ENCODE data around the gene OSM.
"Not testable (repeated sequence)": the region's sequence is repeated elsewhere in the genome, so short reads cannot be mapped to it uniquely, and the experiment has no call there.

Gene OSM

DNA sequence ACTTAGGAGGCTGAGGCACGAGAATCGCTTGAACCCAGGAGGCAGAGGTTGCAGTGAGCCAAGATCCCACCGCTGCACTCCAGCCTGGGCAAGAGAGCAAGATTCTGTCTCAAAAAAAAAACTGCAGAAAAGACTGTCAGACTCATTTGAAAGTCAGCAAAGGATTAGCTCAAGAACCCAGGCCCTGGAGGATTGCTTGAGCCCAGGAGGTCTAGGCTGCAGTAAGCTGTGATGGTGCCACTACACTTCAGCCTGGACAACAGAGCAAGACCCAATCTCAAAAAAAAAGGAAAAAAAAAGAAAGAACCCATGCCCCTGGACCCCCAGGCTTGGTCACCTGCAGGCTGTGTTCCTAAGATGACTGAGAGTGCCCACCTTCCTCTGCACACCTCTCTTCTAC is 36.3 kb downstream of the OSM start:
- no peak for DNase-seq (ENCODE audit: low read depth in 4 of 4, low spot score in 1 of 4)

DNA sequence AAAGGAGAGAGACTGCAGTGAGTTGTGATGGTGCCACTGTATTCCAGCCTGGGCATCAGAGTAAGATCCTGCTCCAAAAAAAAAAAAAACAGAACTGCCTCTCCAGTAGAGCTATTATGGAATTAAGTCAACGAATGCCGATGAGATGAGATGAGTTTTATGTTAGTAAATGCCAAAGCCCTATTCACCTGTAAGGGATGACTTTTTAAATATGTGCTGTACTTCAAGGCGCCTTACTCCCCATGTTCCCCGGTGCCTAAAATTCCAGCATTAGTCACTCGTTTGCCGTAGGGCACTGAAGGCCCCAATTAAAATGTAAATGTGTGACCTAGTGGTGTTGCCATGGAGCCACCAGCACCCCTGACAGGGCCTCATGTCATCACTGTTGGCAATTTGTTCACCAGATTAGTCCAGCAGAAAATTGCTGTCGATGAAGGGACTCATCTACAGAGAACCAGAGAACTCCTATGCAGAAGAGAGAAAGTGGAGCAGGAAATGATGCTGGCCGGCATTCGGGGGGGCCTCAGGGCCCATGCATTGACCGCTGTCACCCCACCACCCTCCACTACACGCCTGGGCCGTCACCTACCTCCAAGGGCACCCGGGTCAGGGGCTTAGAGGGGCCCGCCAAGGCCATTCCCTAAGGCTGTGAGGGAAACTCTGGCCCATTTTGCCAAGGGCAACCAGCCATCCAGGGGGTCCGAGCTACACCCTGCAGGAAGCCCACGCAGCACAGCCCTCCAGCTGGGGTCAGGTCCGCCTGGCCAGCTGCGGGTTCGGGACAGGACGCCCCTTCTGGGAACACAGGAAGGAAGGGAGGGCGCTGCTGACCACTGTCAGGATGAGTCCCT is 37.9 kb downstream of the OSM start:
- DNase-seq (ENCODE audit: low read depth in 4 of 4, low spot score in 1 of 4) = no peak

DNA sequence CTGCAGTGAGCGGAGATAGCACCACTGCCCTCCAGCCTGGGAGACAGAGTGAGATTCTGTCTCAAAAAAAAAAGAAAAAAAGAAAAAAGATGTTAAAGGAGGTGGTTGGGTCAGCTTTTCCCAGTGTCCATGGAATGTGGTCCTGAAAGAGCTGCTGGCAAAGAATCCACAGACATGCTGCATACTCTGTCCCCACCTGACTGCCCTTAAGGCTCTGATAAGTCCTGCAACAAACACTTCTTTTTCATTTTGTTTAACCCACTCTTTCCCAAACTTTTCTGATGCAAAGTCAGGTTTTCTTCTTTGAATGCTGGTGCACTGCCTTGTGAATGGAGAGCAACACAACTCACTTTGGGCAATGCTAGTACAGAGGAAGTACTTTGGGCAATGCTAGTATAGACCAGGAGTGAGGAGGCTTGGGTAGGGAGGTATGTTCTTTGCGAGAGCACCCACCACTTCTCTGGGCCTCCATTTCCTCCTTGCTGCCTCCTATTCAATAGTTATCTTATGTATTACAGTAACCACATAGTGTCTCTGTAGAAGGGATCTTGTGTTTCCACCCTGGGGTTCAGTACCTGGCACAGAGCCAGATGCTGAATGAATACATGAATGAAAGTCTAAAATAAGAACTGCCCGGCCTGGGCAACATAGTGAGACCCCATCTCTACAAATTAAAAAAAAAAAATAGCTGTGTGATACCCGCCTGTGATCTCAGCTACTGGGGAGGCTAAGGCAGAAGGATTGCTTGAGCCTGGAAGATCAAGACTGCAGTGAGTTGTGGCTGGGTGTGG is 39.0 kb downstream of the OSM start:
- no peak for DNase-seq (ENCODE audit: low read depth in 4 of 4, low spot score in 1 of 4)

DNA sequence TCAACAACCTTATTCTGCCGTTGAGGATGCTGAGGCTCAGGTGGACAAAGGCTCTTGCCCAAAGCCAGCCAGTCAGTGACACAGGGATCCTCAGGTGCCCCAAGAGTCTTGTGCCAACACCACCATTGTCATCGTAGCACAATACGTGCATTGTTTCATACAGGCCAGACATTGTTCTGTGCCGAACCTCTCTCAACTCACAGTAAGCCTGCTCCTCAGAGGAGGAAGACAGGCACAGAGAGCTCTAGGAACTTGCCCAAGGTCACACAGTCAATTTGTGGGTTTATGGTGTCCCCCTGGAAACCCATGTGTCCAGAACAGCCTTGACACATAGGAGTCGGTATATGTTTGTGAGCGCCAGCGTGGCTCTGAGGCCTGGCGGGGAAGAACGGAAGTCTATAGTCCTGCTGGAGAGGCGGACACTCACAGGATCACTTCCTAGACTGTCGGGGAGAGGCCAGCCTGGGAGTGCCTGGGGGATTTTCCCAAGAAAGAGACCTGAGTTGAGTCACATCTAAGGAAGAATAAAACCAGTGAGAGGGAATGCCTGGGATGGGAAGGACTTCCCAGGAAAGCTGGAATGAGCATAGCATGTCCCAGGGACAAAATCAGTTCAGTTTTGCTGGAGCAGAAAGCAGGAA is 40.3 kb downstream of the OSM start:
- no peak for DNase-seq (ENCODE audit: low read depth in 4 of 4, low spot score in 1 of 4)

DNA sequence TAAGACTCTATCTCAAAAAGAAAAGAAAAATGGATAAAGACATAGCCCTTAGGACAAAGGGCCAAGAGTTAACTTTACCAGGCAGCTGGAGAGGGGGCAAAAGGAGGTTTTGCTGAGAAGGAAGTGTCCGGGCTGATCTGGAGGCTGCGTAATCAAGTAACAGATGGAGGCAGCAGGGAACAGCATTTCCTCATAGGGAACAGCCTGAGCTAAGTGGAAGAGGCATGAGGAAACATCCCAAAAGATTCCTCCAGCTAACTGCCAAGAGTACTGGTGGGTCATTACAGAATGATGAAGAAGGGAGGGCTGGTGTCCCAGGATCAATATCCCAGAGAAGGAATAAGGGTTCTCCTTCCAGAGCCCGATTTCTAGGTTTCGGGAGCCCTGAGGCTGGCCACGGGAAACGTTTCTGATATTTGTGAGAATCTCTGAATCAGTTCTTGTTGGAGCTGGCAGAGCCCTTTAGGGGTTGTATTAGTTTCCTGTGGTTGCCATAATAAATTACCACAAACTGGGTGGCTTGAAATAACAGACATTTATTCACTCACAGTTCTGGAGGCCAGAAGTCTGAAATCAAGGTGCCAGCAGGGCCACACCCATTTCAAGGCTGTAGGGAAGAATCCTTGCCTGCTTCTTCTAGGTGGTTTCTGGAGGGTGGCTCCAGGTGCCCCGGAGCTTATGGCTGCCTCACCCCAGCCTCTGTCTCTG is 41.3 kb downstream of the OSM start:
- no peak for DNase-seq (ENCODE audit: low read depth in 4 of 4, low spot score in 1 of 4)

DNA sequence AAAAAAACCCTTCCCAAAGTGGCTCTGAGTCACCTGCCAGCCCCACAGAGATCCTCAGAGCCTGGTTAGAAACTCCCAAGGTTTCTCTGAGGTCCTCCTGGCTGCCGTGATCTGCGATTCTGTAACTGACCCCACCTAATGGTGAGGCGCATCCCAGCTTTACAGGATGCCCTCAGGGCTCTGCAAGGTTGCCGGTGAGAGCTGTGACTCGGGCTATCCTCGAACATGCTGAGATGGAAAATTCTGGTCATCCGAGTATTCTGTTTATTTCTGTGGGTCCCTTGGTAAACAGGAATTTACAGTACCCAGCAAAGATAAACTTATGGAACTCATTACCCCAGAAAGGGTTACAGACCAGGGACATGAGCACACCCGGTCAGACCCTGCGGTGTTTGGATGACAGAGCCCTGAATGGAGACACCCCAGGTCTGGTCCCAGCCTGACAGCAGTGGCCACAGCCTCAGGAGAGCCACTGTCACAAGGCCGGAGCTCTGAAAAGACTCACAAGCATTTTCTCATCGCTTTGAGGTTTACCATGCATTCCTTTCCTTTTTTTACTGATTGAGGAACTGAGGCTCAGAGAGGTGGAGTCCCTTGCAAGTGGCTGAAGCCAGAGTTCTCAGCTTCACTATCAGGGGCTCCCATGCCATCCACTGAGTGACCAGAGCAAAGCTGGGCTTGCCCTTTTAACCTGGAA is 42.3 kb downstream of the OSM start:
- DNase-seq (ENCODE audit: low read depth in 4 of 4, low spot score in 1 of 4) = no peak

DNA sequence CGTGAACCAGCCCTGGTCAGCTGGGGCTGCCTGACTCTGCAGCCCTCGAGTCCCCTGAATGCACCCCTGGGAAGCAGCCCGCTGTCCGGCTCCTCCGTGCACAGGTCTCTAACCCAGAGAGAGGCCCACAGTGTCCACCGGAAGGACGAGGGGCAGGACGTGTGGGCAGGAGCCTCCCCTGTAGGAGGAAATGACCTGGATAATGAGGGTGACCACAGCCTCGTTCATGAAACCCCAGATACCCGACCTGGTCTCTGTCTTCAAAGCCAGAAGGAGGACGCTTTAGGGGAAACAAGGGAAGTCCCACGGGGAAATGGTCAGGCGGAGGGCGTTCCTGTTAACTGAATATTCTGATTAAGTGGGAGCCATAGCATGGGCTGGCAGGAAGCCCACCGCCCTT is 43.3 kb downstream of the OSM start:
- no peak for DNase-seq (ENCODE audit: low read depth in 4 of 4, low spot score in 1 of 4)

DNA sequence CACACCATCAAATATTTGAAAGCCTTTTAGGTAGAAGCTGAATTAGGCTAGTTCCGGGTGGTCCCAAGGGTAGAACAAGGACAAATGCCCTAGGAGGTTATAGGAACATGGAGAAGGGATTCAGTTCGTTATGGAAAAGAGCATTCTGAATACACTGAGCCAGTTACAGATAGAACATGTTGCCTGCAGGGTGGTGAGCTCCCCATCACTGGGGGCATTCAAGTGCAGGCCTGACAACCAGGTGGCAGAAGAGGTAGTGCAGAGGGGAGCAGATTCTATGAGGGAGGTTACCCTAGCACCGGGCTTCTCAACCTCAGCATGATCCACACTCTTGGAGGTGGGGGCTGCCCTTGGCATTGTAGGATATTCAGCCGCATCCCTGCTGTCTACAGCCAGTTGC is 44.3 kb downstream of the OSM start:
- DNase-seq (ENCODE audit: low read depth in 4 of 4, low spot score in 1 of 4) = no peak

DNA sequence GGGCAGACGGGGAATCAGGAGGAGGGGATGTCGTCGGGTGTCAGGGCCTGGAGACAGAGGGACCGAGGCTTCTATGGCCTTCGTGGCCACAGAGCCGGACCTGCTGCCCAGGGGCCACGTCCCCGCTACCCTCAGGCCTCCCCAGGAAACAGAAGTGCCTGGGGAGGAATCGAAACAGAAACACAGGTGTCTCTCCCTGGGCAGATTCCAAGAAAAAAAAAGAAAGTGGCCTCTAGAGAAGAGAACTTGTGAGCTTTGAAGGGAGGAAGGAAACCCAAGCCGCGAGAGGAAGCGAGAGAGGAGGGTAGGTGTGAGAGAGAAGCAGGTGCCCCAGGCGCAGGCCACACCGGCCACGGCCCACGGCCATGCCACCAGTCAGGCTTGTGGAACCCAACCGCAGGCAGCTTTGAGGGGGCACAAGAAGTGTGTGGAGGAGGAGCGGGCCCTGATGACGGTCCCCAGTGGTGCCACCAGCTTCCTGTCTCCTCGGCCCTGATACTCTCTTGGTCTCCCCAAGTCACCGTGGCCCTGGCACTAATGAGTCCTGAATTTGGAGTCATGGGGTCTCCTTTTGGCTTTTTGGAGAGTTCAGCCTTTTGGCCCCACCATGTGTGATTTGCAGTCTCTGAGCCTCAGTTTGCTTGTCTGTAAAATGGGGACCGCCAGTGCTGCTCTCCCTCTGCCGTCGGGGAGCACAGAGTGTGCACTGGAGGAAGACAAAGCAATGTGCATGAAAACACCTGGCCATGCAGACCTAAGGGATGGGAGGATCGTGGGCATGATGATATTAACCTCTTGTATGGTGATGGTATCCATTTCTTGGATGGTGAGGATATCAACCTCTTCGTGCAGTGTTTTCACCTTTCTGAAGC is 45.3 kb downstream of the OSM start:
- no peak for DNase-seq (ENCODE audit: low read depth in 4 of 4, low spot score in 1 of 4)

DNA sequence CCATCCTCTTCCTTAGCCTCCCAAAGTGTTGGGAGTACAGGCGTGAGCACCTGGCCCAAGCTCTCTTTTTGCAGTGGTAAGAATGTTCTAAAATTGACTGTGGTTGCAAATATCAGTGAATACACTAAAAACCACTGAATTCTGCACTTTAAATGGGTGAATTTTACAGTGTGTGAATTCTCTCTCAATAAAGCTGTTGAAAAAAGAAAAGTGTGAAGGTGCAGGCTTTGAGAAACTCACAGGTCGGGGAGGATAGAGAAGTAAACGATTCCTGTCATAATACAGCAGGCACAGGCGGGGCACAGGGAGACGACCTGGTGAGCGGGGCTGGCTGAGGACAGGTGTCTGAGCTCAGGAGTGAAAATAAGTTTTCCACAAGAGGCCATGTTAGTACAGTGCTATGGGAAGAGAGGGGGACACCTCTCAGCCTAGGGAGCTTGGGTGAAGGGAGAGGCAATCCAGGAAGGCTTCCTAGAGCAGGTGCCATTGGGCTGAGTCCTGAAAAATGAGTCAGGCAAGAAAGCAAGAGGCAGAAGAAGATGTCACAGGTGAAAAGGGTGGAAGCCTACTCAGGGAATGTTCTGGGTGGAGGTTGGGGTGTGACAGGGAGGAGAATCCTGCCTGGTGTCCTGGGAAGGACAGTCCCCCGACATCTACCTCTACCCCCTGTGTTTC is 46.2 kb downstream of the OSM start:
- no peak for DNase-seq (ENCODE audit: low read depth in 4 of 4, low spot score in 1 of 4)

DNA sequence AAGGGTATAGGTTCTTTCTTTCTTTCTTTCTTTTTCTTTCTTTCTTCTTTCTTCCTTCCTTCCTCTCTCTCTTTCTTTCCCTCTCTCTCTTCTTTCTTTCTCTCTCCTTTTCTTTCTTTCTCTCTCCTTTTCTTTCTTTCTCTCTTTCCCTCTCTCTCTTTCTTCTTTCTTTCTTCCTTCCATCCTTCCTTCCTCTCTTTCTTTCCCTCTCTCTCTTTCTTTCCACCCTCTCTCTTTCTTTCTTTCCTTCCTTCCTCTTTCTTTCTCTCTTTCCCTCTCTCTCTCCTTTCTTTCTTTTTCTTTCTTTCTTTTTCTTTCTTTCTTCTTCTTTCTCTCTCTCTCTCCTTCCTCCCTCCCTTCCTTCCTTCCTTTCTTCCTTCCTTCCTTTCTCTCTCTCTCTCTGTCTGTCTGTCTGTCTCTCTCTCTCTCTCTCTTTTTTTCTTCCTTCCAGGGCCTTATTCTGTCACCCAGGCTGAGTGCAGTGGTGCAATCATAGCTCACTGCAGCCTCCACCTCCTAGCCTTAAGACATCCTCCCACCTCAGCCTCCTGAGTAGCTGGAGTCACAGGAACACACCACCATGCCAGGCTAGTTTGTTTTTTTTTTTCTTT is 46.9 kb downstream of the OSM start:
- DNase-seq (ENCODE audit: low read depth in 4 of 4, low spot score in 1 of 4) = no peak

DNA sequence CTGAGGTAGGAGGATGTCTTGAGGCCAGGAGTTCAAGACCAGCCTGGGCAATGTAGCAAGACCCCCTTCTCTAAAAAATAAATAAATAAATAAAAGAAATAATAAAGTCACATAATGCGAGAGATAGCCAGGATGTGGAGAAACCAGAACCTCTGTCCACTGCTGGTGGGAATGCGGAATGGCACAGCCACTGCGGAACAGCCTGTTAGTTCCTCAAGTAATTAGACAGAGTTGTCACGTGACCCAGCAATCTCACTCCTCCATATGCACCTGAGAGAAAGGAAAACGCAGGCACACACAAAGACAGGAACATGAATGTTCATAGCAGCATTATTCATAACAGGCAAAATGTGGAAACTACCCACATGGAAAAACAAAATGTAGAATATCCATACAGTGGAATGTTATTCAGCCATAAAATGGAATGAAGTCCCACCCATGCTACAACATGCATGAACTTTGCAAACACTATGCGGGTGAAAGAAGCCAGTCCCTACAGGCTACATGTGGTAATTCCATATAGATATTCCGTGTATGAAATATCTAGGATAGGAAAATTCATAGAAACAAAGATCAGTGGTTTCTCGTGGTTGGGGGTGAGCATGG is 47.5 kb downstream of the OSM start:
- no peak for DNase-seq (ENCODE audit: low read depth in 4 of 4, low spot score in 1 of 4)

DNA sequence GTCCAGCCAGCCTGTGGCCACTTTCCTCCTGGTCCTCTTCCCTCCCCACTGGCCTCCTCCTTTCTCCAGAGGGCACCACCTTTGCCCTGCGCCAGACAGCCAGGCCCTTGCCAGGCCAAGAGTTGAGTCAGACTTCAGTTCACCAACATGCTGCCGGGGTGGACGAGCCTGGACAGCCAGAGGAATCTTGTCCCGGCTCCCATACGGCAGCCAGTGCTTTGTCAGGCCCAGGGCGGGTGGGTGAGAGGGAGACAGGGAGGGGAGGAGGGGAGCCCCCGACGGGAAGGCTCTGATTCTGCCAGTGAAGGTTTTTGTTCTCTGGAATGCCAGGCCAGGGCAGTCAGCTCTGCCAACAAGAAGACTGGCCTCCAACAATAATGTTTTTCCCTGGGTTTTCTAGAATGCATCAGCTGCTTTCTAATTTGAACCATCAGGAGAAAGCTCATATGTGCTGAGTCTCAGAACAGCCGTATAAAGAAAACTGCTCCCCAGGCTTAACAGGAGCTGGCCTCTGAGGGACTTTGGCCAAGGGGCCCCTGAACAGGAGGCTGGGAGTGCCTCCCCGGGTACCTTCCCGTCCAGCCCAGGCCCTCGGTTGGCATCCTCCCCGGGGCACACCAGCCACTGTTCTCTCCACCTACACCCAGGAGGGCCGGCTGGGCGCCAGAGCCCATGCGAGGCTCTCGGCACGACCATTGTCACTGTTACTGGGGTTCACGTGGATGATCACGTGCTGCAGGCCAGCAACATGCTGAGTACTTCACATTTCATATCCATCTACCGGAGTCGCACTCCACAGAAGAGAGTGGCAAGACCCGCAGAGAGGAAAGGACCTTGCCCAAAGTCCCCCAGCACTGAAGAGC is 48.7 kb downstream of the OSM start:
- DNase-seq (ENCODE audit: low read depth in 4 of 4, low spot score in 1 of 4) = no peak

DNA sequence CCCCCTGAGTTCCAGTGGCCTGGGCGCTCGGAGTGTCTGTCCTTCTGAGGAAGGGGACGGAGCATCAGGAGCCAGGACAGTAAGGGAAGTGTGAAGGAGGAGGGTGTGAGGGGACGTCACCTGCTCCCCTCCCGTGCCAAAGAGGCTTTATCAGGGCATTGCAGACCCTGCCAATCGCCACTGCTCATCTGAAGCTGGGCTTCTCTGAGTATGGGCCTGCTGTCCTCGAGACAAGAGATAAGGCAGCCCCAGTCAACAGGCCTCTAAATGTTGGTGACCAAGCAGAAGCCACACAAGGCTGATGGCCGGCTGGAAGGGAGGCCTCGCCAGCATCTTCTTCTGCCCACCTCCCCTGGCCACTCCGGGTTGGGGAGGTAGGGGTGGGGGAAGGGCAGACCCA is 49.9 kb downstream of the OSM start:
- DNase-seq (ENCODE audit: low read depth in 4 of 4, low spot score in 1 of 4) = no peak

DNA sequence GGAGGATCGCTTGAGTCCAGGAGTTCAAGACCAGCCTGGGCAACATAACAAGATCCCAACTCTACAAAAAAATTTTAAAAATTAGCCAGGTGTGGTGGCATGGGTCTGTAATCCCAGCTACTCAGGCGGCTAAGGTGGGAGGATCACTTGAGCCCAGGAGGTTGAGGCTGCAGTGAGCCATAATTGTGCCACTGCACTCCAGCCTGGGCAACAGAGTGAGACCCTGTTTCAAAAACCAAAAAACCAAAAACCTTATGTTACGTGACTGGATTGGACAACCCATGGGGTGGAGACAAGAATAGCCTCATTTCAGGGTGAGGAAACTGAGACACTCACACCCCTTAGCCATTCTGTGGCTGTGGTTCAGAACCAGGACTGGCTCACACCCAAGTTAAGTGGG is 50.4 kb downstream of the OSM start:
- not testable (repeated sequence) for DNase-seq (ENCODE audit: low read depth in 4 of 4, low spot score in 1 of 4)

DNA sequence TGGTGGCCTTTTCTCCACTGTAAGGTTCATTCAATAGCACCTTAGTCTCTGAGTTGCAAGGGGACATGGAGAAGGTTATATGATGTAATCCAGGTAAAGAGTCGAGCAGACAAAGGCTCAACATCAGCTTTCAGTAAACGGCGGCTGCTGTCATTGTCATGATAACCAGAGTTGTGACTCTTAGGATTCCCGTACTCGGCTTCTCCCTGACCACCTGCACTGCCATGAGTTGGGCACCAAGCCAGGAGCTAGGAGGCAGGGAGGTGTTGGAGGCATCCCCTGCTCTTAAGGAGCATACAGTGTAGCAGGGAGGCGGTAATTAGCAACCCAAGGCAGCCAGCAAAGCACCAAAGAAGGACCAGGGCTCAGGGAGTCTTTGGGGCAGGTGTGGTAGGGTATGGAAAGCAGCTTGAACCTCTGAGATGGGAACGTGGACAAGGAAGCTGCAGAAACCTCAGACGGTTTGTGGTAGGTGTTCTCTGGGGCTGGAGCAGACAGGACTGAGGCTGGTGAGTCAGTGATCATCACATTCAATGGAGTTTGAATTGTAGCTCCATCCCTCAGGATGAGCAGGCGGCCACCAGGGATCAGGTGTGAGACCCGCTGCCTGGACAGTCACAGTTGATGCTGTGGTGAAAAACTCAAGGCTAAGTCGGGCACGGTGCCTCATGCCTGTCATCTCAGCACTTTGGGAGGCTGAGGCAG is 51.8 kb downstream of the OSM start:
- no peak for DNase-seq (ENCODE audit: low read depth in 4 of 4, low spot score in 1 of 4)

DNA sequence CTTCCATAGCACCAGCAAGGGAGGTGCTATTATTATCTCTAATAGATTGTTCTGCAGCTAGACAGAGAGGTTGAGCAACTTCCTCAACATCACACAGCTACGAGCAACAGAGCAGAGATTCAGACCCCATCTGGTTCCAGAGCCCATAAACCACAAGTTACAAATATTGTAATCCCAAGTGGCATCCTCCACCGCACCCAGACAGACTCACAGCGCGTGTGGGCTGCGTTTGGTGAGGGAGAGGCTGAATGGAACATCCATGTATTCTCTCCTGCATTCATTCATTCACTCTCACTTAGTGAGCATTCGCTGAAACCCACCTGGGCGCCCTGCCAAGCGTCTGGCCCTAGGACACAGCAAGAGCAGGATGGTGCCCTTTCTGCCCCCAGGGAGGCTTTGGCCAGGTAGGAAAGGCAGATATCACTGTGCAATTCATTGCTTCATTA is 53.6 kb downstream of the OSM start:
- DNase-seq (ENCODE audit: low read depth in 4 of 4, low spot score in 1 of 4) = no peak

Data from stimulated activated CD4-positive, alpha-beta T cell treated with anti-CD3 and anti-CD28 coated beads, Interleukin-1b, Interleukin-23, amount 100 ng/mL, for 24 hours (primary cell).